Activated CD4-positive, CD25-positive, alpha-beta regulatory T cell (primary cell): ENCODE data around the gene DHDH.

ENCODE experiments used
- DNase-seq, 4 experiments: peaks; one replicate each; lab custom pipeline; 2025; lab: John Stamatoyannopoulos, UW

DHDH gene

GRCh38 chr19:48993175-48994034, 59.9 kb downstream of the DHDH start, which contains the start of the genes GYS1 and RUVBL2:
Gene GYS1 (minus strand): TSS chr19:48993309. CDS start chr19:48993112, 197 bp downstream.
Gene RUVBL2 (plus strand): TSS chr19:48993887. CDS start chr19:48993912, 25 bp downstream.
- peak; percentile 98 to 99 (median 98) for DNase-seq

- DNase-seq: no peak
Measured at GRCh38 chr19:48994035-48994386, 60.5 kb downstream of the DHDH start.
